G401 (cell line): Measurements from ENCODE around the gene ROPN1L. TPM values are rescaled to one million over a fixed set of nuclear protein-coding genes. Genes with fewer than 3 reads are reported as not detected.

ENCODE experiments used
- DNase-seq: peaks from one replicate; pipeline ENCODE4 v3.0.0-alpha.2; 2015; ENCODE audit warnings: low spot score
- in situ Hi-C: cut with HindIII; loops from 2 replicates; pipeline ENCODE4 v1.10.0; 2016; ENCODE audit warnings: low sequenced_read_pairs, mixed read lengths
- total RNA-seq: library from RNA; depleted of rRNA; stranded (reverse); fragments of >200 nt; shearing (Covaris generic); gene quantifications from 2 replicates; pipeline ENCODE4 v1.2.3, GENCODE V29; 2014

ROPN1L gene
- total RNA-seq, 1 experiment from 2014 or later = not detected

- in situ Hi-C loops = no loop called here
- DNase-seq = no peak
Observed at GRCh38 chr5:10471677-10472076, 30.0 kb downstream of the ROPN1L start.

- in situ Hi-C loops = no loop called here
- DNase-seq = no peak
Observed at GRCh38 chr5:10474521-10475075, 32.9 kb downstream of the ROPN1L start.

- DNase-seq = no peak
- in situ Hi-C loops = no loop called here
Observed at GRCh38 chr5:10475931-10476676, 34.4 kb downstream of the ROPN1L start.

GRCh38 chr5:10476878-10477277 lies 35.2 kb downstream of the ROPN1L start:
- no peak for DNase-seq

GRCh38 chr5:10477943-10478342 lies 36.3 kb downstream of the ROPN1L start:
- in situ Hi-C loops = no loop called here
- no peak for DNase-seq

More at GRCh38 chr5:10476878-10477277, 35.2 kb downstream of the ROPN1L start:
- in situ Hi-C loops = no loop called here

GRCh38 chr5:10478436-10478835 lies 36.8 kb downstream of the ROPN1L start:
- in situ Hi-C loops = no loop called here
- no peak for DNase-seq

GRCh38 chr5:10479154-10479721 lies 37.6 kb downstream of the ROPN1L start:
- no peak for DNase-seq
- in situ Hi-C loops = no loop called here

GRCh38 chr5:10480237-10480985 lies 38.7 kb downstream of the ROPN1L start:
- in situ Hi-C loops = no loop called here
- no peak for DNase-seq

- no peak for DNase-seq
- in situ Hi-C loops = no loop called here
Observed at GRCh38 chr5:10481241-10481935, 39.7 kb downstream of the ROPN1L start.

GRCh38 chr5:10482791-10483530 lies 41.3 kb downstream of the ROPN1L start:
- no peak for DNase-seq

GRCh38 chr5:10484774-10485141 lies 43.1 kb downstream of the ROPN1L start:
- in situ Hi-C loops = no loop called here
- no peak for DNase-seq

More at GRCh38 chr5:10482791-10483530, 41.3 kb downstream of the ROPN1L start:
- in situ Hi-C loops = no loop called here

GRCh38 chr5:10485142-10485795 lies 43.6 kb downstream of the ROPN1L start:
- no peak for DNase-seq
- in situ Hi-C loops = no loop called here

- in situ Hi-C loops = no loop called here
- DNase-seq = no peak
Observed at GRCh38 chr5:10485897-10486296, 44.2 kb downstream of the ROPN1L start.

- no peak for DNase-seq
- in situ Hi-C loops = no loop called here
Observed at GRCh38 chr5:10486511-10487344, 45.0 kb downstream of the ROPN1L start.

- in situ Hi-C loops = no loop called here
- DNase-seq = no peak
Observed at GRCh38 chr5:10488144-10488543, 46.5 kb downstream of the ROPN1L start.

GRCh38 chr5:10489810-10490426 lies 48.2 kb downstream of the ROPN1L start:
- in situ Hi-C loops = no loop called here
- DNase-seq = no peak
